Measurements from ENCODE around the gene CMTM7.
A peak's percentile ranks its signal among the peaks of the same experiment; 100 is the strongest.

The CMTM7 gene

DNA sequence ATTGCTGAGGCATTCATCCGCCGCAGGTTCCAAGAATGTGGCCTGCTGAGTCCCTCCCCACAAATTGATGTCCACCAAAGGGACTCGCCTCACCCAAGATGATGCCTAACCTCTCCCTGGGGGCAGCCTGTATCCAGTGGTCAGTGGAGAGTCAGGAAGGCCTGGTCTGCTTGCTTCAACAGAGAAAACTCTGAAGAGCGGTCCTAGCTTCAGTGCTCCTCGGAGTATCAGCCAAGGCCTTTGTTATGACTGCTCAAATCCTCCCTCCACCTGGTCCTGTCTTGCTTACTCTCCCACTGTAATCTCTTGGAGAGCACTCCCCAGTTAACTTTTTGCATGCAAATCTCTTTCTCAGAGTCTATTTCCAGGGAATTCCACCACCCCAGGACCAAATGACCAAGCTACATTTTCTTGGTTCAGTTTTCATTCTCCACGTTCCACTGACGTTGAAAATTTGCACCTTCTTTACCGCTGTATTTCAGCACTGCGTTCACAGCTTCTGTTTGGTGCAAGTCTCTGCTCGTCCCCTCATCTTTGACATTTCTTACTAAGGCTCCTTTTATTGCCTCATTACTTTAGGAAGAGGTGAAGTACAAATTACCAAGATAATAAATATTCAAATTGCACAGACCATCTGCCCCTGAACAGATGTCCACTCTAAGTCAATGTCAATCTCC lies 22.3 kb downstream of the CMTM7 start:
- no peak for DNase-seq (ENCODE audit: low read depth)

GRCh38 chr3:32414522-32415202 lies 23.0 kb downstream of the CMTM7 start:
- no peak for DNase-seq (ENCODE audit: low read depth)

GRCh38 chr3:32419742-32420125 lies 28.1 kb downstream of the CMTM7 start:
- DNase-seq (ENCODE audit: low read depth), result no peak

- no peak for DNase-seq (ENCODE audit: low read depth)
Observed at GRCh38 chr3:32420126-32421038, 28.7 kb downstream of the CMTM7 start.

DNA sequence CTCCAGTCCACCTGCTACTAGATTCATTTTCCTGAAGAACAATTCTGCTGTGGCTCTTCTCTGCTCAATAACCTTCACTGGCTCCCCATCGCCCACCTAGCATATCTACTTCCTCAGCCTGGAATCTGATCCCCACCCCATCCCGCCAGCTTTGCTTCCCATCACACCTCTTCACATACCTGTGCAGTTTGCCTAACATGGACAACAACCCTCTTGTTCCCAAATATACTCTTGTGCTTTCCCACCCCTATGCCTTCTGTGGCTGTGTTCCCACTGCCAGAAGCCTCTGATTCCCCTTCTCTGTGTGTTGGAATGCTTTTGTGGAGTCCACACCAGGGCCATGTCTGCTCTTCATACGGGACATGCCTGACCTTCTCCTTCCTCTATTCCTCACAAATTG lies 29.5 kb downstream of the CMTM7 start:
- DNase-seq (ENCODE audit: low read depth), result no peak

DNA sequence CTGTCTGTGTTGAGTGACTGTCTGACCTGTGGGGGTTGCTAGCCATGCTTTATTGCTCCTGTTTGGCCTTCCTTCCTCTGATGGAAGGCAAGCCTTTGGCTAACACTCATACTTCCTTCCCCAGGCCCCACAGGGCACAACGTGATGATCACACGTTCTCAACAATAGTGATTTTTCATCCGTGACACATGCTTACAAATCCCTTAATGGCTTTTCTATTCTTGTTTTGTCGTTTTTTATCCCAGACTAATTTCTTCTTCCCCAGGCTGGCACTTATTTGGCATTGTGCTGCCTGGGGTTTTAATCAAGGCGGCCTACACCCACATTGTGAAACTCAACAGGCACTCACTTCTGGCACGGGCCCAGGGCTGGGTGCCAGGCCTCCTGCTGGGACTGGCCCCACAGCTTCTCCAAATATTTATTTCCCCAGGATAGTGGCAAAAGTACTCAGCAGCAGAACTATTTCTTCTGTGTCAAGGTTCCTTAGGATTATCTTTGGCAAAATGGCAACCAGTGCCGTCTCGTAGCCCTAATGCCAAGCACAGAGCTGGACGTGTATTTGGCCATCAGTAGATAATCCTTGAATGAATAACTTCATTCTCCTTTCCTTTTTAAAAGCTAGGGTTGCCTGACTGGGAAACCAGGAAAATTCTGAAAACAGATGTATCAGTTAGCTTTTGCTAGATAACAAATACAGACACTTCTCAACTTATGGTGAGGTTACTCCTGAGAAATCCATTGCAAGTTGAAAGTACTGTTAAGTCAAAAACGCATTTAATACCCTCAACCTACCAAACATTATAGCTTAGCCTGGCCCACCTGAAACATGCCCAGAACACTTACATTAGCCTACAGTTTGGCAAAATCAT lies 30.6 kb downstream of the CMTM7 start:
- peak; percentile 87 for DNase-seq (ENCODE audit: low read depth)

DNA sequence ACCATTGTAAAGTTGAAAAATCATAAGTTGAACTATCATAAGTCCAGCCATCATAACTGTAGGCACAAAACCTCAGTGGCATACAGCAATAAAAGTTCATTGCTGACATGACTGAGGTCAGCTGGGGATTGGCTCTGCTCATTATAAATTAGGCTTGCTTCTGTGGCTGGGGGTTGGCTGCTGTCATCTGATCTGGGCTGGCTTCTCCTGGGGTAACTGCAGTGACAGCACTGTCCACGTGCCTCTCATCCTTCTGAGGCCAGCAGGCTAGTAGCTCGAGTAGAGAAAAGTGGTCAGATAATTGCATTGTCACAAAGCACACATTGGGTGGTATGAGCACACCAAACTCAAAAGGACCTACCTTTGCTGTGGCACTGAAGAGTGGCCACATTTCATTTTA lies 31.3 kb downstream of the CMTM7 start:
- no peak for DNase-seq (ENCODE audit: low read depth)

- DNase-seq (ENCODE audit: low read depth), result no peak
Observed at GRCh38 chr3:32423534-32423933, 31.9 kb downstream of the CMTM7 start.

GRCh38 chr3:32423956-32424557 lies 32.4 kb downstream of the CMTM7 start:
- no peak for DNase-seq (ENCODE audit: low read depth)

DNA sequence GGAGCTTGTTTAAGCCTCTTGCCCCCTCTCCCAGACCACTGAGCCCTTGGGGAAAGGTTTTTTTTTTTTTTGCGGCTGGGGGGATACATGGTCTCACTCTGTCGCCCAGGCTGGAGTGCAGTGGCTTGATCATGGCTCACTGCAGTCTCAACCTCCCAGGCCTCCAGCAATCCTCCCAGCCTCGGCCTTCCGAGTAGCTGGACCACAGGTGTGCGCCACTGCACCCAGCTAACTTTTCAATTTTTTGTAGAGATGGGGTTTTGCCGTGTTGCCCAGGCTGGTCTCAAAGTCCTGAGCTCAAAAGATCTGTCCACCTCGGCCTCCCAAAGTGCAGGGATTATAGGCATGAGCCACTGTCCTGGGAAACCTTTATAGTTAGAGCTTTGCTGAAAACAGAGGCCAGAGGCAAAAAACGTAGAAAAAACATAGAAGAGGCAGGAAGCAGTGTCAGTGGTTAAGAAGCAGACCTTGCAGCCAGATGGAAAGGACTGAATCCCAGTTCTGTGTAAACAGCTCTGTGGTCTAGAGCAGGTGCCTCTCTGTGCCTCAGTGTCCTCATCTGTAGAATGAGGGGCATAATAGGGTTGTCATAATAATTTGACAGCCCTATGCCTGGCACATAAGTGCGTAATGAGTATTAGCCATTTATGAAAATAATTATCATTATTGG lies 33.1 kb downstream of the CMTM7 start:
- no peak for DNase-seq (ENCODE audit: low read depth)

DNA sequence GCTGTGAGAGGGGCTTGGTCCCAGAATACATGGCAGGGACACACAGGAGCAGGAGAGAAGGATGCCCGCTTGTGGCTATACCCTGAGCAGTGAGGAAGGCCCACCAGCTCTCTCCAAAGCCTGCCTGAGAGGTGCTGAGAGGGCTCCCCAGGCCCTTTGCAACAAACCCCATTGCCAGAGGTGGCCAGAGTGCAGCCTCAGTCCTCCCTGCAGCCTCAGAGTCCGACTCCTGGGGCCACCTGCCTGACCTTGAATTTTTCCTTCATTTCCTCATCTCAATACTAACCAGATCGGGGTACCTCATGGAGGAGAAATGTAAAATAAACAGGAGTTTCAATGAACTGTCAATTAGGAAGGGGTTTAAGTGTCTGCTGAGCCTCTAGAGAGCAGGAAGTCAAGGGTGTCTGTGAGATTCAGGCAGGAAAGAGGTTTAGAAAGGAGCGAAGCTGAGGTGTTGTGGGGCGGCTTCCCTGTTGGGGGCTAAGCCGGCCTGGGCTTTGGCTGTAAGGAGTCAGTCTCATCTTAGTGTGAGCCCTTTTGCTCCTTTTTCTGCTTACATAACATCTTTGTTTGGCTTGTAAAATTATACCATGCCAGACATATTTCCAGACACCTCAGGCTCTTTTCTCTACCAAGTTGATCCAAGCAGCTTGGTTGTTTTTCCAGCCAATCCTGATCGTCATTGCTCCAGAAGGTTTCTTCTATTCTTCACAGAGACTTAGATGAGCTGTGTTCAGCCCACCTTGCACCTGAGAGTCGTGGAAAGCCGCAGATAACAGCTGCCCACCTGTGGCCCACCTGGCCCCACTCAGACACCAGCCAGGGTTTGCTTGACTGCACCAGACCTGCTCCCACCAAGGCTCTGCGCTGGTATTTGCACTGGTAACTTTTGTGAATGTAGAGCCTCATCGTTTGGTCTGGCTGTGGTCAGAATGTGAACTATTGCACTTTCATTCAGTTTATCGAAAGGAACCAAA lies 36.7 kb downstream of the CMTM7 start:
- no peak for DNase-seq (ENCODE audit: low read depth)

- no peak for DNase-seq (ENCODE audit: low read depth)
Observed at GRCh38 chr3:32430900-32431299, 39.2 kb downstream of the CMTM7 start.

GRCh38 chr3:32431481-32431880 lies 39.8 kb downstream of the CMTM7 start:
- no peak for DNase-seq (ENCODE audit: low read depth)

- no peak for DNase-seq (ENCODE audit: low read depth)
Observed at GRCh38 chr3:32432045-32432710, 40.5 kb downstream of the CMTM7 start.

DNA sequence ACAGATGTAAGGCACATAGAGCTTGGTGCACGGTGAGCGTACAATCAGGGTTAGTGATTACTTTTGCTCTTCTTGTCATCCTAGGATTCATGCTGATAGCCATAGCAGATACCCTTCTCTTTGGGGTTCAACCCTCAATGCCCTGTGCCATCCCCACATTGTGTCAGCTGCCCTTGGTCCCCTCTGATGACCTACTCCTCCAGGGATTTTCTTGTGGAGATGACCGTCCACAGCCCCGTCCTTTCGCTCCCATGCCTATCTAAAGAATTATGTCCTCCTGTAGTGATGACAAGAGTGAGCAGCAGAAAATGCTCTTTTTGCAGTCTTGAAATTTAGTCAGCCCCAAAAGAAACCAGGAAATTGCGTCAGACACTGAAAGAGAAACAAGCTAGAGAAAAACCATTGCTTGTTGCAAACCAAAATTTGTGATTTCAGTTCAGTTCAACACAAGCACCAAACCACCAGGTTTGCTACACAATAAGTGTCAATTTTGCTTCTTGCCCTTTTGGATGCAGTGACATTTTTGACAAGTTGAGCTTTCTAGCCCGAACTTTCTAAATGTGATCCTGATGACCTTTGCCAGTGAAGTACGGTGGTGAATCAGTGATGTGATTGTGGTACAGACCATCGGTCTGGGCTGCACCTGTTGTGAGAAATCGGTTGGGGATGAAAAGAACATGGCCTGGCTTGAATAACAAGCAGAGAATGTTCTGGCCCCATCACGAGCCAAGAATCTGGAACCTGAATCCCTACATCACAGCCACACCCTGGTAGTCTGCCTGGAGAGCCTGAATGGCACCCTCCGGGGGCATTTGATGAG lies 41.3 kb downstream of the CMTM7 start:
- no peak for DNase-seq (ENCODE audit: low read depth)

- no peak for DNase-seq (ENCODE audit: low read depth)
Observed at GRCh38 chr3:32434206-32434605, 42.6 kb downstream of the CMTM7 start.

DNA sequence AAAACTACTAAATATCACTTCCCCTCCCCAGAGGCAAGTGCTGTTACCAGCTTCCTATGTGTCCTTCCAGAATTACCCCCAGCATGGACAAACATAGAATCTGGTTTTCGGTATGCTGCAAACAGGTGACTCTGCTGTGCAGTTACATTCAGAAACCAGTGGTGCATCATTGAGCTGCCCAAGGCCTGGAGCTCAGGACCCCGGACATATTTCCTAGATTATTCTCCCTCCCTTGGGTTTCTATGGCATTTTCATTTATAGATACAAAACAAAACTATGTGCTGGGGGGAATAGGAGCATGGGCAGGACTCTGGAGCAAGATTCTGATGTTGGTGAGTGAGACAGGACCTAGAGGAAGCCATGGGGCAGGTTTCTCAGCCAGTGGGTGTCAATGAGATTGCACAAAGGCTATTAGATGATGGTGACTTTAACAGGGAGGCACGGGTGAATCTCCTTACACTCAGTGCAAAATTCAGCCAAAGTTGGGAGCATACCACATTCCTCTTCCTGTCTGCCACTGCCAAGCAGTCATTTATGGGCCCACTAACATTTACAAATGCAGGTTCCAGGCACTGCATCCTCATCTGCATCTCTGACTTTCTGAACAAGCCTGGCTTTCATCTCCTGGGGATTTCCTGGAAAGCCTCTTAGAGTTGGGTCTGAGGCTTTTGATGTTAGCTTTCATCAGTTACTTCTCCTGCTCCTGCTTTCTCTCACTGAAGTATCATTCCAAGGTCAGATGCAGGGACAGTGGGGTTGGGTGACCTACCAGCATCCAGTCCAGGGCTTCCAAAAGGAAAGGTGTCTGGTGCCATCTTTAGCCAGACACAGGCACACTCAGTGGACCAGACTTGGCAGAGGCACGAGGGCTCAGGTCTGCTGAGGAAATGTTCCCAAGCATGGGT lies 44.5 kb downstream of the CMTM7 start:
- no peak for DNase-seq (ENCODE audit: low read depth)

Data from GM04503 (cell line).